Stimulated activated CD8-positive, alpha-beta memory T cell treated with anti-CD3 and anti-CD28 coated beads, Interleukin-4, amount 100 ng/mL, for 24 hours (primary cell): ENCODE measurements around the gene CCDC112.

Experiments
- DNase-seq: peaks from one replicate; pipeline ENCODE4 v3.0.0-alpha.2; 2020; ENCODE audit warnings: low read depth

The CCDC112 gene

GRCh38 chr5:115317736-115318135 lies 21.3 kb upstream of the CCDC112 start:
- DNase-seq: no peak

- DNase-seq: no peak
Observed at GRCh38 chr5:115317320-115317719, 20.9 kb upstream of the CCDC112 start.

GRCh38 chr5:115313632-115314031 lies 17.2 kb upstream of the CCDC112 start:
- DNase-seq: no peak

GRCh38 chr5:115313052-115313451 lies 16.6 kb upstream of the CCDC112 start:
- no peak for DNase-seq

GRCh38 chr5:115309751-115310370 lies 13.4 kb upstream of the CCDC112 start:
- no peak for DNase-seq

GRCh38 chr5:115308815-115309214 lies 12.4 kb upstream of the CCDC112 start:
- DNase-seq: no peak

- no peak for DNase-seq
Observed at GRCh38 chr5:115306011-115306536, 9.6 kb upstream of the CCDC112 start.

- no peak for DNase-seq
Observed at GRCh38 chr5:115304496-115304895, 8.0 kb upstream of the CCDC112 start.

- DNase-seq: no peak
Observed at GRCh38 chr5:115298811-115299210, 2.4 kb upstream of the CCDC112 start.

GRCh38 chr5:115297031-115297430 lies 577 bp upstream of the CCDC112 start:
- DNase-seq: no peak

- DNase-seq: no peak
Observed at GRCh38 chr5:115295777-115296123, 704 bp downstream of the CCDC112 start.

GRCh38 chr5:115291397-115291796 lies 5.1 kb downstream of the CCDC112 start:
- no peak for DNase-seq

GRCh38 chr5:115289104-115289503 lies 7.3 kb downstream of the CCDC112 start:
- DNase-seq: no peak

GRCh38 chr5:115284021-115284420 lies 12.4 kb downstream of the CCDC112 start:
- no peak for DNase-seq

GRCh38 chr5:115282131-115282530 lies 14.3 kb downstream of the CCDC112 start:
- no peak for DNase-seq

GRCh38 chr5:115274584-115274983 lies 21.9 kb downstream of the CCDC112 start:
- no peak for DNase-seq

GRCh38 chr5:115272297-115272958 lies 24.0 kb downstream of the CCDC112 start:
- no peak for DNase-seq

GRCh38 chr5:115271295-115272050 lies 25.0 kb downstream of the CCDC112 start:
- DNase-seq: no peak

- no peak for DNase-seq
Observed at GRCh38 chr5:115267617-115268016, 28.8 kb downstream of the CCDC112 start.

- DNase-seq: no peak
Observed at GRCh38 chr5:115265220-115265619, 31.2 kb downstream of the CCDC112 start.

GRCh38 chr5:115264786-115265185 lies 31.7 kb downstream of the CCDC112 start:
- DNase-seq: no peak

- no peak for DNase-seq
Observed at GRCh38 chr5:115263078-115263380, 33.4 kb downstream of the CCDC112 start.

GRCh38 chr5:115262321-115263077 lies 34.0 kb downstream of the CCDC112 start, which contains the start of gene PGGT1B:
Gene PGGT1B, minus strand, starts transcription at chr5:115262877. Its CDS starts 26 bp downstream, at chr5:115262851.
- peak; percentile 60 for DNase-seq
